GM08714 (cell line): Measurements from ENCODE around the gene MED13L.

ENCODE experiments used
- H3K4me3 ChIP-seq: fragments of 200-500 bp; sonication (Bioruptor generic); 2 replicates; pipeline ENCODE4 v1.5.1; 2014; ENCODE audit warnings: mild to moderate bottlenecking, low read length, inconsistent platforms
- ZNF274 ChIP-seq: IDR thresholded peaks from 2 replicates; pipeline ENCODE4 v1.6.1; 2012; ENCODE audit warnings: mild to moderate bottlenecking, low read depth, low read length

MED13L gene

GRCh38 chr12:116165036-116165425 lies 112.5 kb downstream of the MED13L start:
- no peak for TF ChIP-seq ZNF274
- no peak overlapping the region for H3K4me3 ChIP-seq

- no peak overlapping the region for H3K4me3 ChIP-seq
- no peak for TF ChIP-seq ZNF274
These were observed 113.0 kb downstream of the MED13L start for GRCh38 chr12:116164250-116165035.

GRCh38 chr12:116162071-116162470 lies 115.4 kb downstream of the MED13L start:
- no peak for TF ChIP-seq ZNF274
- H3K4me3 ChIP-seq = no peak overlapping the region

- no peak overlapping the region for H3K4me3 ChIP-seq
- no peak for TF ChIP-seq ZNF274
These were observed 115.9 kb downstream of the MED13L start for GRCh38 chr12:116161588-116161987.

GRCh38 chr12:116160883-116161458 lies 116.5 kb downstream of the MED13L start:
- H3K4me3 ChIP-seq = no peak overlapping the region

GRCh38 chr12:116160231-116160630 lies 117.3 kb downstream of the MED13L start:
- no peak overlapping the region for H3K4me3 ChIP-seq
- TF ChIP-seq ZNF274 = no peak

More at GRCh38 chr12:116160883-116161458, 116.5 kb downstream of the MED13L start:
- TF ChIP-seq ZNF274 = no peak

- no peak overlapping the region for H3K4me3 ChIP-seq
- TF ChIP-seq ZNF274 = no peak
These were observed 117.8 kb downstream of the MED13L start for GRCh38 chr12:116159593-116160200.

GRCh38 chr12:116159175-116159574 lies 118.3 kb downstream of the MED13L start:
- TF ChIP-seq ZNF274 = no peak
- no peak overlapping the region for H3K4me3 ChIP-seq

- no peak overlapping the region for H3K4me3 ChIP-seq
- TF ChIP-seq ZNF274 = no peak
These were observed 119.6 kb downstream of the MED13L start for GRCh38 chr12:116157845-116158267.

- no peak overlapping the region for H3K4me3 ChIP-seq
- no peak for TF ChIP-seq ZNF274
These were observed 120.9 kb downstream of the MED13L start for GRCh38 chr12:116156614-116157013.

GRCh38 chr12:116155383-116155782 lies 122.1 kb downstream of the MED13L start:
- H3K4me3 ChIP-seq = no peak overlapping the region

GRCh38 chr12:116153983-116154382 lies 123.5 kb downstream of the MED13L start:
- no peak for TF ChIP-seq ZNF274
- no peak overlapping the region for H3K4me3 ChIP-seq

More at GRCh38 chr12:116155383-116155782, 122.1 kb downstream of the MED13L start:
- no peak for TF ChIP-seq ZNF274

- H3K4me3 ChIP-seq = no peak overlapping the region
- no peak for TF ChIP-seq ZNF274
These were observed 124.4 kb downstream of the MED13L start for GRCh38 chr12:116153113-116153512.

GRCh38 chr12:116152268-116152667 lies 125.2 kb downstream of the MED13L start:
- no peak for TF ChIP-seq ZNF274
- H3K4me3 ChIP-seq = no peak overlapping the region

- H3K4me3 ChIP-seq = no peak overlapping the region
- TF ChIP-seq ZNF274 = no peak
These were observed 127.0 kb downstream of the MED13L start for GRCh38 chr12:116150452-116150851.
